ENCODE results near the gene UQCRFS1.
"Not testable (repeated sequence)": the region's sequence is repeated elsewhere in the genome, so short reads cannot be mapped to it uniquely, and the experiment has no call there.

Gene UQCRFS1

GRCh38 chr19:29215322-29215845 lies 2.4 kb upstream of the UQCRFS1 start:
- TF ChIP-seq ZFX (IDR thresholded peaks at IDR 0.05; ENCODE audit: borderline replicate concordance): no peak
- no peak for TF ChIP-seq CTCF (IDR thresholded peaks at IDR 0.05)
- no peak overlapping the region for H3K27ac ChIP-seq

- TF ChIP-seq CTCF (IDR thresholded peaks at IDR 0.05) (no peak), ZFX (IDR thresholded peaks at IDR 0.05; ENCODE audit: borderline replicate concordance) (no peak)
- H3K27ac ChIP-seq: no peak overlapping the region
These were observed 1.5 kb upstream of the UQCRFS1 start for GRCh38 chr19:29214411-29214810.

GRCh38 chr19:29212356-29212647 lies 649 bp downstream of the UQCRFS1 start:
- H3K27ac ChIP-seq: peak overlapping the region; percentile 83
- TF ChIP-seq ZFX (IDR thresholded peaks at IDR 0.05; ENCODE audit: borderline replicate concordance) (no peak), CTCF (IDR thresholded peaks at IDR 0.05) (no peak)

GRCh38 chr19:29211562-29212355 lies 1.2 kb downstream of the UQCRFS1 start:
- TF ChIP-seq CTCF (IDR thresholded peaks at IDR 0.05) (no peak), ZFX (IDR thresholded peaks at IDR 0.05; ENCODE audit: borderline replicate concordance) (no peak)
- peak overlapping the region; percentile 83 for H3K27ac ChIP-seq

- H3K27ac ChIP-seq: not testable (repeated sequence)
These were observed 1.9 kb downstream of the UQCRFS1 start for GRCh38 chr19:29211041-29211440.

GRCh38 chr19:29210502-29210901 lies 2.4 kb downstream of the UQCRFS1 start:
- H3K27ac ChIP-seq: not testable (repeated sequence)

GRCh38 chr19:29207403-29208187 lies 5.4 kb downstream of the UQCRFS1 start:
- not testable (repeated sequence) for H3K27ac ChIP-seq

- no peak for TF ChIP-seq CTCF (IDR thresholded peaks at IDR 0.05)
- TF ChIP-seq ZFX (IDR thresholded peaks at IDR 0.05; ENCODE audit: borderline replicate concordance): no peak
- H3K27ac ChIP-seq: no peak overlapping the region
These were observed 6.5 kb downstream of the UQCRFS1 start for GRCh38 chr19:29206453-29206852.

Data from 22Rv1 (cell line).